WERI-Rb-1 (cell line): ENCODE data around the gene DPP3.

ENCODE experiments used
- DNase-seq: peaks from one replicate; pipeline ENCODE4 v3.0.0-alpha.2; 2020
- H3K27ac ChIP-seq: fragments of 250-450 bp; sonication (Bioruptor Pico); 2 replicates; pipeline ENCODE4 v1.5.1; 2020; ENCODE audit warnings: mild to moderate bottlenecking, moderate library complexity
- H3K27me3 ChIP-seq: fragments of 250-450 bp; sonication (Bioruptor Pico); 2 replicates; pipeline ENCODE4 v1.5.1; 2021; ENCODE audit warnings: mild to moderate bottlenecking, low read depth, moderate library complexity; ENCODE audit not compliant: insufficient read depth, severe bottlenecking
- H3K36me3 ChIP-seq: fragments of 250-450 bp; sonication (Bioruptor Pico); 2 replicates; pipeline ENCODE4 v1.5.1; 2020; ENCODE audit warnings: mild to moderate bottlenecking, moderate library complexity
- H3K4me3 ChIP-seq: 2 replicates; pipeline ENCODE4 v1.5.1; 2011; ENCODE audit warnings: low read depth, mild to moderate bottlenecking, control low read depth, low read length
- H3K9me3 ChIP-seq: fragments of 250-450 bp; sonication (Bioruptor Pico); 2 replicates; pipeline ENCODE4 v1.5.1; 2021; ENCODE audit warnings: mild to moderate bottlenecking, moderate library complexity; ENCODE audit not compliant: severe bottlenecking
- TF ChIP-seq, protein P1 (sequence below): IDR thresholded peaks from 2 replicates; pipeline ENCODE4 v1.5.1; 2011; ENCODE audit warnings: low read depth, mild to moderate bottlenecking, control low read depth, inconsistent platforms, low read length

The DPP3 gene

DNA sequence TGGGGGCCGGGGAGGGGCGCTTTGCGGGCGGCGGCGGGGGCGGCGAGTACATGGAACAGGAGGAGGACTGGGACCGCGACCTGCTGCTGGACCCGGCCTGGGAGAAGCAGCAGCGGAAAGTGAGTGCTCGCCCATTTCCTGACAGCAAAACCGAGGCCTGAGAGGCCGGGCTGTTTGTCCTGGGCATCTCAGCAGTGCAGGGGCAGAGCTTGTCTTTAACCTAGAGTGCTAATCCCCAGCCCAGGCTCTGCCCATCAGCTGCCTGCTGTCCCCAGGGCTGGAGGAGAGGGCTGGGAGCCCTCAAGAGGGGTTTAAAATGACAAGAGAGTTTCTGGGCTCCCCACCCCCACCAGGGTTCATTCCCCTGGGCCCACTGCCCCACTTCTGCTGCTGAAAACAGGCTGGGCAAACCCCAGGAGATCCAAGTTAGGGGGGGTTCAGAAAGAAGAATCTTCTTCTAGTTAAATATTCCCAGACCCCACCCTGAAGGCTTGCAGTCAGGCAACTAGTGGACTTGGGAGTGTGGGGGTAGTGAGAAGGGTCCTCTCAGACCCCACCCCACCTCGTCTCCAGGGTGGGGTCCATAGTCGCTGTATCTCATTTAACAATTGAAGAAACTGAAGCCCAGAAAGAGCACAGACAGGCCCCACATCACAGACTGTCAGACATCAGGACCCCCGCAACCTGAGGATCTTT, 66.9 kb downstream of the DPP3 start:
- no peaks in the 10 kb centered on the region for H3K36me3 ChIP-seq
- no peak overlapping the region for H3K27ac ChIP-seq
- DNase-seq, result no peak
- no peak overlapping the region for H3K4me3 ChIP-seq
- no peaks in the 10 kb centered on the region for H3K27me3 ChIP-seq
- TF ChIP-seq, protein P1, sequence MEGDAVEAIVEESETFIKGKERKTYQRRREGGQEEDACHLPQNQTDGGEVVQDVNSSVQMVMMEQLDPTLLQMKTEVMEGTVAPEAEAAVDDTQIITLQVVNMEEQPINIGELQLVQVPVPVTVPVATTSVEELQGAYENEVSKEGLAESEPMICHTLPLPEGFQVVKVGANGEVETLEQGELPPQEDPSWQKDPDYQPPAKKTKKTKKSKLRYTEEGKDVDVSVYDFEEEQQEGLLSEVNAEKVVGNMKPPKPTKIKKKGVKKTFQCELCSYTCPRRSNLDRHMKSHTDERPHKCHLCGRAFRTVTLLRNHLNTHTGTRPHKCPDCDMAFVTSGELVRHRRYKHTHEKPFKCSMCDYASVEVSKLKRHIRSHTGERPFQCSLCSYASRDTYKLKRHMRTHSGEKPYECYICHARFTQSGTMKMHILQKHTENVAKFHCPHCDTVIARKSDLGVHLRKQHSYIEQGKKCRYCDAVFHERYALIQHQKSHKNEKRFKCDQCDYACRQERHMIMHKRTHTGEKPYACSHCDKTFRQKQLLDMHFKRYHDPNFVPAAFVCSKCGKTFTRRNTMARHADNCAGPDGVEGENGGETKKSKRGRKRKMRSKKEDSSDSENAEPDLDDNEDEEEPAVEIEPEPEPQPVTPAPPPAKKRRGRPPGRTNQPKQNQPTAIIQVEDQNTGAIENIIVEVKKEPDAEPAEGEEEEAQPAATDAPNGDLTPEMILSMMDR, result no peak
- H3K9me3 ChIP-seq, result no peaks in the 10 kb centered on the region

DNA sequence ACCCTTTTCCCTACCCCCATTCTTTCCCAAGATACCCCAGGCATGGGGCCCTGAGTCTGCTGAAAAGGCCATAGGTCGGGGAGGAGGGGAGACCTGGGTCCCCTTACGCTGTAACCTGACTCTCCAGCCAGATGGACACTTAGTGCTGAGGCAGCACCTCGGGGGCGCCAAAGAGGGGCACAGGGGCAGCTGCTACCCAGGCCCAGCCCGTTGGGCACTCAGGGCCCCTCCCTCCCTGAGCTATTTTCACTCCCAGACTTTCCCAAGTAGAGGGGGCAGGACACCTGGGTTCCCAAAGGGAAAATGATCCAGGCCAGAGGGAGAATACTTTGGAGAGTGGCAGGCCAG, 67.4 kb downstream of the DPP3 start:
- no peaks in the 10 kb centered on the region for H3K9me3 ChIP-seq
- H3K4me3 ChIP-seq, result no peak overlapping the region
- H3K27me3 ChIP-seq, result no peaks in the 10 kb centered on the region
- no peaks in the 10 kb centered on the region for H3K36me3 ChIP-seq
- H3K27ac ChIP-seq, result no peak overlapping the region
- TF ChIP-seq, protein P1, result no peak
- DNase-seq, result no peak

DNA sequence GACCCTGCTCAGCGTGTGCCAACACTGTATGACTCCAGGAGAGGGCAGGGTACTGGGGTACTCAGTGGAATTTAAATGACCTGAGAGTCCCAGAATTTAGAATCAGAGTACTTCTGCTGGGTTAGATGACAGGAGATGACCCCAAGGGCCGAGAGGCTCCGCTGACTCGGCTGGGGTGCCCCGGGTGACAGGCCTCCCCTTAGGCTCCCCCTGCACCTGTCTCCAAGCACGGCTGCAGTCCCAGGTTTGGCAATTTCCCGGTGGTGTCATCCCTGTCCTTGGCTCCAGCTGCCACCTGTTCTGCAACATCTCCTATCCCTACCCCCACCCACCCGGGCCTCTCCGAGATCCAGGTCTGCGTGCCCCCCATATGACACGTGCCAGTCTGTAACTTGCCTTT, 67.8 kb downstream of the DPP3 start:
- Histone ChIP-seq H3K27ac (no peak overlapping the region), H3K4me3 (no peak overlapping the region), H3K27me3 (no peaks in the 10 kb centered on the region), H3K36me3 (no peaks in the 10 kb centered on the region), H3K9me3 (no peaks in the 10 kb centered on the region)
- TF ChIP-seq, protein P1, result no peak
- no peak for DNase-seq

DNA sequence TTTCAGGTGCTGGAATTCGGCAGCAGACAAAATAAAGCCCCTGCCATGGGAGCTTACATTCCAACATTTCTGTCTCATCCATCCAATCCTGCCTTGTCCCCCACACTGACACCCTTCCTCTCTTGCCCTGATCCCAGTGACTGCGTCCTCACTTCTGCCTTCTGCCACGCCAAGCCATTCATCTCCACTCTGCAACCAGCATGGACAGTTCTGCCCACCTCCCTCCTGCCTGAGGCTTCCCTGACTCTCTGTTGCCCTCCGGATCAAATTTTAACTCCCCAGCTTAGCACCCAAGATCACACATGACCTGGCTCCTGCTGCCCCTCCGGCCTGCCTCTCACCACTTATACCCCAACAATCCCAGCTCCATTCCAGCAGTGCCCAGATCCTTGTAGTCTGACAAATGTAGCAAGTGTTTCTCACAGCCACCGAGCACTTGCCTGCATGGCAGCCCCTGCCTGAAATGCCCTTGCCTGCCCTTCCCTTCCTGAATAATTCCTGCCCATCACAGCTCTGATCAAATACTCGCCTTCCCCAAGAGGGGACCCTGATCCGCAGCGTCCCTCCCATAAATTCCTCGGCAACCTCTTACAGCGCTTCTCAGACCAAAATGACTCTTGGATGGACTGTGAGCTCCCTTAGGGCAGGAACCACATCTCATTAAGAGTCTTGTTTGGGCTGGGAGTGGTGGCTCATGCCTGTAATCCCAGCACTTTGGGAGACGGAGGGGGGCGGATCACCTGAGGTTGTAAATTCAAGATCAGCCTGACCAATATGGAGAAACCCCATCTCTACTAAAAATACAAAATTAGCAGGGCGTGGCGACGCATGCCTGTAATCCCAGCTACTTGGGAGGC, 68.8 kb downstream of the DPP3 start:
- H3K36me3 ChIP-seq, result no peaks in the 10 kb centered on the region
- H3K27me3 ChIP-seq, result no peaks in the 10 kb centered on the region
- H3K9me3 ChIP-seq, result no peaks in the 10 kb centered on the region
- no peak overlapping the region for H3K4me3 ChIP-seq
- no peak overlapping the region for H3K27ac ChIP-seq
- DNase-seq, result no peak
- TF ChIP-seq, protein P1, result no peak

DNA sequence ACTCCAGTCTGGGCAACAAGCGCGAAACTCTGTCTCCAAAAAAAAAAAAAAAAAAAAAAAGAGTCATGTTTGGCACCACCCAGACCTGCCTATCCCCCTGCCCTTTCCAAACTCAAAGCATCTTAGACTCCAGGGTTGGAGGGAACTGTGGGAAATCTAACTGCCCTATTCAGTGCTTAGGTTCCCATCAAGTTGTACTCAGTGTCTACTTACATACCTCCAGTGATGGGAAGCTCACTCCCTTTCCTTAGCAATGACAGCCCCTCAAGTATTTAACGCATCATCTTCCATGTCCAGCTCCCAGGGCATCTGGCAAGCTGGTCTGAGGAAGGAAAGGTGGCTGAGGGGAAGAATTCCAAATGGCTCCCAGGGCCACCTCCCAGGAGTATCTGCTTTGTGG, 69.5 kb downstream of the DPP3 start:
- H3K4me3 ChIP-seq, result no peak overlapping the region
- H3K9me3 ChIP-seq, result no peaks in the 10 kb centered on the region
- TF ChIP-seq, protein P1, result no peak
- H3K36me3 ChIP-seq, result no peaks in the 10 kb centered on the region
- H3K27ac ChIP-seq, result no peak overlapping the region
- no peaks in the 10 kb centered on the region for H3K27me3 ChIP-seq
- DNase-seq, result no peak
